ENCODE results near the gene RRH.

DNA sequence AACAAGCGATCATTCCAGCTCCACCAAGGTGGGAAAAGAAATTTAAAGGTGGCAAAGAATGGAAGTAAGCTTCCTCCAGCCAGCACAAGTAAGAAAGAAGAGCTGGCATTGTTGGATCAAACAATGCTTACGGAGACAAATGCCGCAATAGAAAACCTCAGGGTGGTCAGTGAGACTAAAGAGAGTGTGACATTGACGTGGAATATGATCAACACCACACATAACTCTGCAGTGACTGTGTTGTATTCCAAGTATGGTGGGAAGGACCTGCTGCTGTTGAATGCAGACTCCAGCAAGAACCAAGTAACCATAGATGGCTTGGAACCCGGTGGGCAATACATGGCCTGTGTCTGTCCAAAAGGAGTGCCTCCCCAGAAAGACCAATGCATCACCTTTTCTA, 42.3 kb downstream of the RRH start:
- TF ChIP-seq, protein P1, sequence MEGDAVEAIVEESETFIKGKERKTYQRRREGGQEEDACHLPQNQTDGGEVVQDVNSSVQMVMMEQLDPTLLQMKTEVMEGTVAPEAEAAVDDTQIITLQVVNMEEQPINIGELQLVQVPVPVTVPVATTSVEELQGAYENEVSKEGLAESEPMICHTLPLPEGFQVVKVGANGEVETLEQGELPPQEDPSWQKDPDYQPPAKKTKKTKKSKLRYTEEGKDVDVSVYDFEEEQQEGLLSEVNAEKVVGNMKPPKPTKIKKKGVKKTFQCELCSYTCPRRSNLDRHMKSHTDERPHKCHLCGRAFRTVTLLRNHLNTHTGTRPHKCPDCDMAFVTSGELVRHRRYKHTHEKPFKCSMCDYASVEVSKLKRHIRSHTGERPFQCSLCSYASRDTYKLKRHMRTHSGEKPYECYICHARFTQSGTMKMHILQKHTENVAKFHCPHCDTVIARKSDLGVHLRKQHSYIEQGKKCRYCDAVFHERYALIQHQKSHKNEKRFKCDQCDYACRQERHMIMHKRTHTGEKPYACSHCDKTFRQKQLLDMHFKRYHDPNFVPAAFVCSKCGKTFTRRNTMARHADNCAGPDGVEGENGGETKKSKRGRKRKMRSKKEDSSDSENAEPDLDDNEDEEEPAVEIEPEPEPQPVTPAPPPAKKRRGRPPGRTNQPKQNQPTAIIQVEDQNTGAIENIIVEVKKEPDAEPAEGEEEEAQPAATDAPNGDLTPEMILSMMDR (IDR thresholded peaks at IDR 0.05) = no peak
- TF ChIP-seq POLR2A (IDR thresholded peaks at IDR 0.05) = no peak
